ENCODE measurements around the gene ARHGAP42.

DNA sequence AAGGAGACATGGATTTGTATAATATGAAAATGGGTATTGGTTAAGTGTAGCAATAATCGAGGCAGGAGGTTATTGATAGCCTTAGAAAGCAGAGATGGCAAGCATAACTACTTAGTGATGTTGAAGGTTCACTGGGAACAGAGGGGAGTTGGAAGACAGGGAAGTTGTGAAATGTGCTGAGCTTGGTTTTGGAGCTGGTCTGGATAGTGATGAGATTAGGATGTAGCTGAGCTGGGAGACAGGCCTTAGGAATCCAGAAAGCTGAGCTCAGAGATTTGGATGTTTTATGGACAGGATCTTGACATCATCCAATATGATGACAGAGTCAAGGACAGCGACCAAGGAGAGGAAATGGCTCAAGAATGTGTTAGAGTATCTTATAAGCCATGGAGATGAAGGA is 113.1 kb downstream of the ARHGAP42 start:
- TF ChIP-seq EP300 (IDR thresholded peaks at IDR 0.05; ENCODE audit: borderline replicate concordance in 1 of 2, control insufficient read depth in 1 of 2, low read depth in 2 of 2, low read length in 2 of 2) (no peak), ZNF217 (IDR thresholded peaks at IDR 0.05) (no peak), MEF2B (IDR thresholded peaks at IDR 0.05; ENCODE audit: partially characterized antibody, poor library complexity, severe bottlenecking) (no peak), BHLHE40 (IDR thresholded peaks at IDR 0.05; ENCODE audit: borderline replicate concordance in 1 of 2, low read depth in 2 of 2, low read length in 1 of 2) (no peak), HCFC1 (IDR thresholded peaks at IDR 0.05; ENCODE audit: low read length) (no peak), SREBF1 (IDR thresholded peaks at IDR 0.05; ENCODE audit: low read length) (no peak), POLR2AphosphoS5 (IDR thresholded peaks at IDR 0.05; ENCODE audit: low read length) (no peak), RUNX3 (IDR thresholded peaks at IDR 0.05; ENCODE audit: low read length) (no peak)
- TF ChIP-seq, protein P1, sequence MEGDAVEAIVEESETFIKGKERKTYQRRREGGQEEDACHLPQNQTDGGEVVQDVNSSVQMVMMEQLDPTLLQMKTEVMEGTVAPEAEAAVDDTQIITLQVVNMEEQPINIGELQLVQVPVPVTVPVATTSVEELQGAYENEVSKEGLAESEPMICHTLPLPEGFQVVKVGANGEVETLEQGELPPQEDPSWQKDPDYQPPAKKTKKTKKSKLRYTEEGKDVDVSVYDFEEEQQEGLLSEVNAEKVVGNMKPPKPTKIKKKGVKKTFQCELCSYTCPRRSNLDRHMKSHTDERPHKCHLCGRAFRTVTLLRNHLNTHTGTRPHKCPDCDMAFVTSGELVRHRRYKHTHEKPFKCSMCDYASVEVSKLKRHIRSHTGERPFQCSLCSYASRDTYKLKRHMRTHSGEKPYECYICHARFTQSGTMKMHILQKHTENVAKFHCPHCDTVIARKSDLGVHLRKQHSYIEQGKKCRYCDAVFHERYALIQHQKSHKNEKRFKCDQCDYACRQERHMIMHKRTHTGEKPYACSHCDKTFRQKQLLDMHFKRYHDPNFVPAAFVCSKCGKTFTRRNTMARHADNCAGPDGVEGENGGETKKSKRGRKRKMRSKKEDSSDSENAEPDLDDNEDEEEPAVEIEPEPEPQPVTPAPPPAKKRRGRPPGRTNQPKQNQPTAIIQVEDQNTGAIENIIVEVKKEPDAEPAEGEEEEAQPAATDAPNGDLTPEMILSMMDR (IDR thresholded peaks at IDR 0.05 in 2 of 3, conservative IDR thresholded peaks at IDR 0.05 in 1 of 3; ENCODE audit: control insufficient read depth in 2 of 3, extremely low read depth in 1 of 3, insufficient read depth in 1 of 3, low read depth in 3 of 3, low read length in 3 of 3): no peak
- TF ChIP-seq, protein P2, sequence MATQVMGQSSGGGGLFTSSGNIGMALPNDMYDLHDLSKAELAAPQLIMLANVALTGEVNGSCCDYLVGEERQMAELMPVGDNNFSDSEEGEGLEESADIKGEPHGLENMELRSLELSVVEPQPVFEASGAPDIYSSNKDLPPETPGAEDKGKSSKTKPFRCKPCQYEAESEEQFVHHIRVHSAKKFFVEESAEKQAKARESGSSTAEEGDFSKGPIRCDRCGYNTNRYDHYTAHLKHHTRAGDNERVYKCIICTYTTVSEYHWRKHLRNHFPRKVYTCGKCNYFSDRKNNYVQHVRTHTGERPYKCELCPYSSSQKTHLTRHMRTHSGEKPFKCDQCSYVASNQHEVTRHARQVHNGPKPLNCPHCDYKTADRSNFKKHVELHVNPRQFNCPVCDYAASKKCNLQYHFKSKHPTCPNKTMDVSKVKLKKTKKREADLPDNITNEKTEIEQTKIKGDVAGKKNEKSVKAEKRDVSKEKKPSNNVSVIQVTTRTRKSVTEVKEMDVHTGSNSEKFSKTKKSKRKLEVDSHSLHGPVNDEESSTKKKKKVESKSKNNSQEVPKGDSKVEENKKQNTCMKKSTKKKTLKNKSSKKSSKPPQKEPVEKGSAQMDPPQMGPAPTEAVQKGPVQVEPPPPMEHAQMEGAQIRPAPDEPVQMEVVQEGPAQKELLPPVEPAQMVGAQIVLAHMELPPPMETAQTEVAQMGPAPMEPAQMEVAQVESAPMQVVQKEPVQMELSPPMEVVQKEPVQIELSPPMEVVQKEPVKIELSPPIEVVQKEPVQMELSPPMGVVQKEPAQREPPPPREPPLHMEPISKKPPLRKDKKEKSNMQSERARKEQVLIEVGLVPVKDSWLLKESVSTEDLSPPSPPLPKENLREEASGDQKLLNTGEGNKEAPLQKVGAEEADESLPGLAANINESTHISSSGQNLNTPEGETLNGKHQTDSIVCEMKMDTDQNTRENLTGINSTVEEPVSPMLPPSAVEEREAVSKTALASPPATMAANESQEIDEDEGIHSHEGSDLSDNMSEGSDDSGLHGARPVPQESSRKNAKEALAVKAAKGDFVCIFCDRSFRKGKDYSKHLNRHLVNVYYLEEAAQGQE (IDR thresholded peaks at IDR 0.05; ENCODE audit: low read depth, low read length): no peak
- TF ChIP-seq, protein P3, sequence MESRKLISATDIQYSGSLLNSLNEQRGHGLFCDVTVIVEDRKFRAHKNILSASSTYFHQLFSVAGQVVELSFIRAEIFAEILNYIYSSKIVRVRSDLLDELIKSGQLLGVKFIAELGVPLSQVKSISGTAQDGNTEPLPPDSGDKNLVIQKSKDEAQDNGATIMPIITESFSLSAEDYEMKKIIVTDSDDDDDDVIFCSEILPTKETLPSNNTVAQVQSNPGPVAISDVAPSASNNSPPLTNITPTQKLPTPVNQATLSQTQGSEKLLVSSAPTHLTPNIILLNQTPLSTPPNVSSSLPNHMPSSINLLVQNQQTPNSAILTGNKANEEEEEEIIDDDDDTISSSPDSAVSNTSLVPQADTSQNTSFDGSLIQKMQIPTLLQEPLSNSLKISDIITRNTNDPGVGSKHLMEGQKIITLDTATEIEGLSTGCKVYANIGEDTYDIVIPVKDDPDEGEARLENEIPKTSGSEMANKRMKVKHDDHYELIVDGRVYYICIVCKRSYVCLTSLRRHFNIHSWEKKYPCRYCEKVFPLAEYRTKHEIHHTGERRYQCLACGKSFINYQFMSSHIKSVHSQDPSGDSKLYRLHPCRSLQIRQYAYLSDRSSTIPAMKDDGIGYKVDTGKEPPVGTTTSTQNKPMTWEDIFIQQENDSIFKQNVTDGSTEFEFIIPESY (IDR thresholded peaks at IDR 0.05): no peak

Data from GM12878 (cell line).